ENCODE data around the gene RIOK2.

The RIOK2 gene

GRCh38 chr5:97120195-97120594 is 62.9 kb downstream of the RIOK2 start:
- DNase-seq: no peak

DNA sequence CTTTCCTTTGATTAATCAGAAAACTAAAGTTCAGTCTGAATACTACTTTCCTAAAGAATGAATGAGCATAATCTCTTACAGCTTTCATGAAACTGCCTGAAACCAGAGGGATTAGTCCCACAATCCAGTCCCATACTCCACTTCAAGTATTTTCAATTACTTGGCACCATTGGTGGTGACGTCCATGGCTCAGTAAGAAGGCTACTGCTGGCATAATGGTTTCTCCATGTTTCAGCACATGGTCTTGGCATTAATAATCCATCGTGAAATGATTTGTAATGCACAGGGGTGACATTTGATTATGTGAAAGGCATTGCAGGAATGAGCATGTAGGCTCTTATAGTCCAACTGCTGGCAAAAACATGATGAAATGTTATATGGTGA is 64.0 kb downstream of the RIOK2 start:
- no peak for DNase-seq

GRCh38 chr5:97118261-97119006 is 64.6 kb downstream of the RIOK2 start:
- DNase-seq: no peak

- no peak for DNase-seq
Observed at GRCh38 chr5:97115932-97116331, 67.1 kb downstream of the RIOK2 start.

GRCh38 chr5:97112230-97112629 is 70.8 kb downstream of the RIOK2 start:
- DNase-seq: no peak

- DNase-seq: no peak
Observed at GRCh38 chr5:97111616-97112015, 71.4 kb downstream of the RIOK2 start.

DNA sequence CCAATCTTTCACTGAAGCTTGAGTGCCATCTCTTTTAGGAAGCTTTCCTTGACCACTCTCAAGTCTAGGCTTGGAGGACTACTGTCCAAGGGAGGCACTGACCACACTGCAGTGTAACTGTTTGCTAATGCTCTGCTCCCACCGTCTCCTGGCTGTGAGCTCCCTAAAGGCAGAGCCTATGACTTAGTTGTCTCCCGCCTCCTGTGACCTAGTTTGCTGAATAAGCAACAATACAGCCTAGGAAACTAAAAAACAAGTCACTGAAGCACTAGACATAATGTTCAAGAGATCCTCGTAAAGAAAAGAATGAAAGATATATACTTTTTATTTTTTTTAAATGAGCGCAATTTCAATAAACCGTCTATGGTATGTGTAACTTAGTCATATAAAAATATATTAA is 72.0 kb downstream of the RIOK2 start:
- DNase-seq: no peak
